Neural cell (in vitro differentiated cells): ENCODE data around the gene CRAT. TPM values are rescaled to one million over a fixed set of nuclear protein-coding genes. Genes with fewer than 3 reads are reported as not detected.

Experiments used
- H2AFZ ChIP-seq: fragments of 200-600, 300-800 bp; sonication (generic), shearing (Covaris generic); 2 replicates; pipeline ENCODE4 v1.6.0; 2014; ENCODE audit warnings: low read depth, mild to moderate bottlenecking, antibody characterized with exemption, low read length, moderate library complexity
- H3F3A ChIP-seq: fragments of 200-600 bp; shearing (Covaris generic); 2 replicates; pipeline ENCODE4 v1.6.1; 2016; ENCODE audit warnings: mild to moderate bottlenecking, moderate library complexity, mixed read lengths, antibody characterized with exemption, low read length; ENCODE audit not compliant: insufficient read depth, poor library complexity, severe bottlenecking
- H3K27ac ChIP-seq: fragments of 200-600, 300-800 bp; sonication (generic), shearing (Covaris generic); 2 replicates; pipeline ENCODE4 v1.5.1; 2014; ENCODE audit warnings: mild to moderate bottlenecking, low read length, moderate library complexity
- H3K27me3 ChIP-seq: fragments of 300-800, 200-600 bp; sonication (generic), shearing (Covaris generic); 2 replicates; pipeline ENCODE4 v1.6.0; 2014; ENCODE audit warnings: mild to moderate bottlenecking, low read depth, low read length, moderate library complexity; ENCODE audit not compliant: insufficient read depth
- H3K36me3 ChIP-seq: fragments of 300-800, 200-600 bp; sonication (generic), shearing (Covaris generic); 2 replicates; pipeline ENCODE4 v1.5.1; 2014; ENCODE audit warnings: mild to moderate bottlenecking, antibody characterized with exemption, low read length, moderate library complexity; ENCODE audit not compliant: insufficient read depth
- H3K4me2 ChIP-seq: fragments of 300-800, 200-600 bp; sonication (generic), shearing (Covaris generic); 2 replicates; pipeline ENCODE4 v1.6.0; 2014; ENCODE audit warnings: mild to moderate bottlenecking, low read length
- H3K4me3 ChIP-seq: fragments of 300-800, 200-600 bp; sonication (generic), shearing (Covaris generic); 2 replicates; pipeline ENCODE4 v1.5.1; 2014; ENCODE audit warnings: mild to moderate bottlenecking, low read length, moderate library complexity
- H3K79me2 ChIP-seq: fragments of 200-600 bp; shearing (Covaris generic); replicated peaks from 2 replicates; pipeline ENCODE4 v1.6.0; 2014; ENCODE audit warnings: mild to moderate bottlenecking, low read length, moderate library complexity; ENCODE audit not compliant: insufficient read depth
- H3K9ac ChIP-seq: fragments of 300-800, 200-600 bp; sonication (generic), shearing (Covaris generic); 2 replicates; pipeline ENCODE4 v1.6.1; 2016; ENCODE audit warnings: mild to moderate bottlenecking, low read length, mixed read lengths
- H3K9me2 ChIP-seq: fragments of 200-600 bp; shearing (Covaris generic); 2 replicates; pipeline ENCODE4 v1.6.1; 2016; ENCODE audit warnings: mild to moderate bottlenecking, low read length, mixed read lengths; ENCODE audit not compliant: insufficient read depth
- H3K9me3 ChIP-seq: fragments of 200-600, 300-800 bp; sonication (generic), shearing (Covaris generic); 2 replicates; pipeline ENCODE4 v1.6.1; 2016; ENCODE audit warnings: mild to moderate bottlenecking, mixed run types, low read length, moderate library complexity, mixed read lengths
- H4K20me1 ChIP-seq: fragments of 200-600 bp; shearing (Covaris generic); 2 replicates; pipeline ENCODE4 v1.6.1; 2016; ENCODE audit warnings: mild to moderate bottlenecking, mixed run types; ENCODE audit not compliant: insufficient read depth
- CTCF ChIP-seq: fragments of 450-650 bp; IDR thresholded peaks from 2 replicates; pipeline ENCODE4 v1.5.1; 2014; ENCODE audit warnings: antibody characterized with exemption, mild to moderate bottlenecking, moderate library complexity; ENCODE audit not compliant: poor library complexity, severe bottlenecking
- EP300 ChIP-seq: fragments of 450-650 bp; conservative IDR thresholded peaks from 2 replicates; pipeline ENCODE4 v1.6.1; 2014; ENCODE audit warnings: antibody characterized with exemption, mild to moderate bottlenecking, moderate library complexity; ENCODE audit not compliant: poor library complexity, severe bottlenecking
- EZH2 ChIP-seq: fragments of 200-600, 300-800 bp; shearing (Covaris generic), sonication (generic); IDR thresholded peaks from 2 replicates; pipeline ENCODE4 v1.6.1; 2014; ENCODE audit warnings: antibody characterized with exemption, low read length, borderline replicate concordance, mild to moderate bottlenecking; ENCODE audit not compliant: insufficient read depth, poor library complexity, severe bottlenecking
- MXI1 ChIP-seq: fragments of 450-650 bp; conservative IDR thresholded peaks from 2 replicates; pipeline ENCODE4 v1.6.1; 2014; ENCODE audit warnings: antibody characterized with exemption, mild to moderate bottlenecking; ENCODE audit not compliant: poor library complexity, severe bottlenecking
- POLR2AphosphoS5 ChIP-seq: IDR thresholded peaks from 2 replicates; pipeline ENCODE4 v1.6.1; 2012
- RAD21 ChIP-seq: fragments of 450-650 bp; conservative IDR thresholded peaks from 2 replicates; pipeline ENCODE4 v1.6.1; 2014; ENCODE audit warnings: antibody characterized with exemption, mild to moderate bottlenecking, moderate library complexity
- REST ChIP-seq: IDR thresholded peaks from 2 replicates; pipeline ENCODE4 v1.6.1; 2012; ENCODE audit warnings: borderline replicate concordance
- SMC3 ChIP-seq: fragments of 450-650 bp; conservative IDR thresholded peaks from 2 replicates; pipeline ENCODE4 v1.6.1; 2014; ENCODE audit warnings: antibody characterized with exemption, mild to moderate bottlenecking, moderate library complexity; ENCODE audit not compliant: poor library complexity
- TAF1 ChIP-seq: IDR thresholded peaks from 2 replicates; pipeline ENCODE4 v1.6.1; 2012; ENCODE audit warnings: low read depth
- polyA plus RNA-seq: library from polyadenylated mRNA; depleted of rRNA; stranded (reverse); fragments of >200 nt; gene quantifications from 2 replicates; pipeline ENCODE4 v1.2.3, GENCODE V29; 2014

Gene CRAT
- polyA plus RNA-seq, 1 donor from 2014 or later, result 14.3 TPM

- no peaks in the 10 kb centered on the region for H3K27me3 ChIP-seq
- peaks cover 18% of the 10 kb centered on the region for H3K79me2 ChIP-seq
- H3F3A ChIP-seq, result no peaks in the 10 kb centered on the region
- H3K36me3 ChIP-seq, result no peaks in the 10 kb centered on the region
- H3K27ac ChIP-seq, result no peak overlapping the region
- peak overlapping the region; percentile 86 for H3K4me3 ChIP-seq
- no peaks in the 10 kb centered on the region for H3K9me3 ChIP-seq
- no peak overlapping the region for H3K9ac ChIP-seq
- H3K4me2 ChIP-seq, result no peak overlapping the region
- TF ChIP-seq CTCF (no peak), EZH2 (no peak), POLR2AphosphoS5 (no peak)
- H3K9me2 ChIP-seq, result no peaks in the 10 kb centered on the region
- no peaks in the 10 kb centered on the region for H4K20me1 ChIP-seq
- H2AFZ ChIP-seq, result no peak overlapping the region
These were observed 30.8 kb downstream of the CRAT start for GRCh38 chr9:129079829-129080228.

- H2AFZ ChIP-seq, result no peak overlapping the region
- H3K27me3 ChIP-seq, result no peaks in the 10 kb centered on the region
- H3K9ac ChIP-seq, result no peak overlapping the region
- no peaks in the 10 kb centered on the region for H3K9me2 ChIP-seq
- H3K9me3 ChIP-seq, result no peaks in the 10 kb centered on the region
- H3K79me2 ChIP-seq, result peaks cover 18% of the 10 kb centered on the region
- H3K27ac ChIP-seq, result no peak overlapping the region
- no peak overlapping the region for H3K4me2 ChIP-seq
- H3F3A ChIP-seq, result no peaks in the 10 kb centered on the region
- H3K4me3 ChIP-seq, result no peak overlapping the region
- no peaks in the 10 kb centered on the region for H4K20me1 ChIP-seq
- TF ChIP-seq RAD21 (no peak), EZH2 (no peak), TAF1 (no peak), SMC3 (no peak), MXI1 (no peak), EP300 (no peak), REST (no peak), CTCF (no peak)
- no peaks in the 10 kb centered on the region for H3K36me3 ChIP-seq
These were observed 31.7 kb downstream of the CRAT start for GRCh38 chr9:129078691-129079503.
